Measurements from ENCODE around the gene SCAMP4.

- TF ChIP-seq CTCF (IDR thresholded peaks at IDR 0.05; ENCODE audit: low read length), result peak; percentile 10; the same call in 1 of the 2 replicates
- no peak for TF ChIP-seq EZH2 (IDR thresholded peaks at IDR 0.05; ENCODE audit: borderline replicate concordance, low read length)
These were observed 38.5 kb downstream of the SCAMP4 start for GRCh38 chr19:1943661-1944087.

All from OCI-LY1 (cell line).